Suppressor macrophage treated with lipopolysaccharide for 4 hours (primary cell): Measurements from ENCODE around the gene GTF3C4.
"Not testable (repeated sequence)": the region's sequence is repeated elsewhere in the genome, so short reads cannot be mapped to it uniquely, and the experiment has no call there.

Source experiments
- DNase-seq: peaks from one replicate; pipeline ENCODE4 v3.0.0-alpha.2; 2020

The GTF3C4 gene

DNA sequence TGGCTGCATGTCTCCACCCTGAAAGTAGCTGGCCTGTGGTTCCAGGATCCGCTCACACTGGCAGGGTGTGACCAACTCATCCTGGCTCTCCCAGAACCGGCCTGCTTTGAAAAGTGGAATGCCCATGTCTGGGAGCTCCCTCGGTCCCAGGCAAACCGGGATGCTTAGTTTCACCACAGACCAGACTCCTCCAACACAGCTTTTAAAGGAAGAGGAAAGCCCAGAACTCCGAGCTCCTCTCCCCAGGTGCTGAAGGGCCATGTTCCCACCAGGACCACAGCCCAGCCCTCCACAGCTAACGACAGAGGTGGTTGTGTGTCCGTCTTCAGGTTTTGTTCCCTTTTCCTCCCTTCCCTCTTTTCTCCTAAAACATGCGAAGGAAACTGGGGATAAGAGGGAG, 38.0 kb downstream of the GTF3C4 start:
- DNase-seq = no peak

GRCh38 chr9:132708769-132709430, 38.6 kb downstream of the GTF3C4 start:
- no peak for DNase-seq

GRCh38 chr9:132710333-132710732, 40.1 kb downstream of the GTF3C4 start:
- DNase-seq = no peak

- not testable (repeated sequence) for DNase-seq
Observed at GRCh38 chr9:132711152-132711551, 40.9 kb downstream of the GTF3C4 start.

- no peak for DNase-seq
Observed at GRCh38 chr9:132711846-132712245, 41.6 kb downstream of the GTF3C4 start.

GRCh38 chr9:132712753-132713152, 42.5 kb downstream of the GTF3C4 start:
- DNase-seq = no peak

DNA sequence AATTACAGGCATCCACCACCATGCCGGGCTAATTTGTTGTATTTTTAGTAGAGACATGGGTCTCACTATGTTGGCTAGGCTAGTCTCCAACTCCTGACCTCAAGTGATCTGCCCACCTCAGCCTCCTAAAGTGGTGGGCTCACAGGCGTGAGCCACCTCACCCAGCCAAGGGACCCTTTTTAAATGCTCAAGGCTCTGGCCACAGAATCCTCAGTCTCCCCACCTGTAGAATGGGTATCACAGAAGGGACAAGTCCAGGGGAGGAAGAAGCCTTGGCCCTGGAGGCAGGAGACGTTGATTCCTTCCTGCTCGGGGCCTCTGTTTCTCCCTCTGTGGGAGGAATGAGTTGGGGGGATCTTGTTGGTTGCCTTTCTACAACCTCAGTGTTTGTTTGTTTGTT, 45.7 kb downstream of the GTF3C4 start:
- DNase-seq = no peak

DNA sequence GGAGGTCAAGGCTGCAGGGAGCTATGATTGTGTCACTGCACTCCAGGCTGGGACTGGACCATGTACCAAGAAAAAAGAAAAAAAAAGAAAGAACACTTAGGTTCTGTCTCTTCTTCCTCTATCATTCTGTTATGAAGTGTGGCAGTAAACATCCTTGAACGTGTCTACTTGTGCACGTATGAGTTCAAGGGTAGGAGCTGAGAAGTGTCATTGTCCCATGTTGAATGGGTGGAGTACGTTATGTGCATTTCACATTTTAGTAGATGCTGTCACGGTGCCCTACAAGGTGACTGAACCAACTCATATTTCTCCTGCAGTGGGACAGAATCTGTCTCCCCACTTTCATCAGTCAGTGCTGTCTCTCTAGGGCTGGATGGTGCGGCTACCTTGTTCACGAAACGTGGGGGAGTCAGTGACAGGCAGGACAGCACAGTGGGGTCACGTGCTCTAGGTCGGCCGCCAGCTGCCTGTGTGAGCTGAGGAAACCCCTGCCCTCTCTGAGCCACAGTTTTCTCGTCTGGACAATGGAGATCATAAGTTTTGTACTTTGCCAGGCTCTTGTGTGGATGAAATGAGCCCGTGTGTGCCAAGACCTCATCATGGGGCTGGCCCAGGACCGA, 47.2 kb downstream of the GTF3C4 start:
- DNase-seq = no peak

- not testable (repeated sequence) for DNase-seq
Observed at GRCh38 chr9:132718381-132718928, 48.2 kb downstream of the GTF3C4 start.

GRCh38 chr9:132721661-132722060, 51.4 kb downstream of the GTF3C4 start:
- DNase-seq = no peak

DNA sequence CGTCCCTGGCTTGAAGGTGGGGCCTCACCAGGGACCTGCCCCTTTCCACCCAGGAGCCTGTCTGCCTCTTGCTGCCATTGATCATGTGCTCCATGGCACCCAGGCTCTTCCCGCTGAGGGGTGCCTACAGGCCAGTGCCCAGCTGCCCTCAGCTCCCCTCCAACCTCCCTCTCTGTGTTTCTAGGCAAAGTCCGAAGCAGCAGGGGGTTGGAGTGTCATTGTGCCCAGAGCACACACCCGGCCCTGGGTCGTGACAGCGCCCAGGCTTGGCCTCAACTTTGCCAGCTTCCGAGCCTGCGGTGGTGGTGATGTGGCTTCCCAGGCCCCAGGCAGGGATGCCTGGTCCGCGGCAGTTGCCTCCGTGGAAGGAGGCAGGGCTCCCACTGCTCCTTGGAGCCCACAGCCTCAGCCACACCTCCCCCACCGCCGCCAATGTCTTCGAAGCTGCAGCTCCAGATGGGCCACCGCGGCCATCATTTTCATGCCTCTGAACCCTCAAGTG, 52.4 kb downstream of the GTF3C4 start:
- DNase-seq = no peak

DNA sequence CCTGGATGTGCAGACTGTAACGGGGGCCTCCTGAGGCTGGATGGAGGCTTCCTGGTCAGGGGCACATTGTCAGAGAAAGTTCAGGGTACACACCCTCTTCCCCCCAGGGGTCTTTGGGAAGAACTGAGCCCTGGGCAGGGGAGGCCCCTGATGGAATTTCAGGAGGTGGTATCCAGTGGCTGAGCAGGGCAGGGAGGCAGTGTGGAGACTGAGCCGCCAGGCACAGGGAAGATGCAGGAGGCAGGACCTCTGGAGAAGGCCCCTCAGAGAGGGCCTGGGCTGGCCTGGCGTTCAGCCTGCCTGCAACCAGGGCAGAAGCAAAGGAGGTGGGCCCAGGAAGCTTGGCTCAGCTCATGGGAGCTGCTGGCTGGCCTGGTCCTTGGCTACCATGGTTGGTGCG, 53.5 kb downstream of the GTF3C4 start:
- no peak for DNase-seq

DNA sequence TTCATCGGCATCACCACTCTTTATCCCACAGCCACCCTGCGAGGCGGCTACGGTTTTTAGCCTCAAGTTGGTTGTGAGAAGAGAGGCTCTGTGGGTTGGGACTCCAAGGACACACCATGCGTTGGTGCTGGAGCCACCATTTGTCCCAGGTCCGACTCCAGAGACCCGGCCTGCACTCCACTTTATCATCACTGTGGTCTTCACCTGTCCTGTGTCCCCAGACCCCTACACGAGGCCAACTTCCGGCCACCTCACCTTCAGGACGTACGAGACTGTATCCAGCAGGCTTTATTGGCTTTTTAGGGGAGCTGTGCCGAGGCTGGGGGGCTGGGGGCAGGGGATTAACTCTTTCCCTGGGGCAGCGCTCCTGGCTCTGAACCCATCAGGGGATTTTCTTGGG, 55.0 kb downstream of the GTF3C4 start:
- no peak for DNase-seq

GRCh38 chr9:132726576-132727130, 56.4 kb downstream of the GTF3C4 start:
- peak; percentile 12 for DNase-seq

GRCh38 chr9:132728071-132728470, 57.8 kb downstream of the GTF3C4 start:
- no peak for DNase-seq

DNA sequence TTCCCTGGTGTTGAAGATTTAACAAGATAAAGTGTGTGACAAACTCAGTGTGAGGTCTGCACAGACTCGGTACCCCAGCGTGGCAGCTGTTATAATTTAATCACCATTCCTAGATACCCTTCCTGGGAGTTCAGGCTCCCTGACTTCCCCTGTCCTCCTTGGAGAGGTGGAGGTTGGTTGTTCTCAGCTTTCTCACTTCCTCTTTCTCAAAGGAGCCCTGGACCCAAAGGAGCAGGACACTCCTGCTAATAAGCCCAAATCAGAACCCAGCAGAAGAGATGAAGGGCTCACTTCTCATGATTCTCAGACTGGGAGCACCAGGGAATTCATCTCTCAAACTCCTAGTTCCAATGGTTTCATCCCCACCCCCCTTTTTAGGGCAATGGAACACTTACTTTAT, 58.2 kb downstream of the GTF3C4 start:
- DNase-seq = no peak

DNA sequence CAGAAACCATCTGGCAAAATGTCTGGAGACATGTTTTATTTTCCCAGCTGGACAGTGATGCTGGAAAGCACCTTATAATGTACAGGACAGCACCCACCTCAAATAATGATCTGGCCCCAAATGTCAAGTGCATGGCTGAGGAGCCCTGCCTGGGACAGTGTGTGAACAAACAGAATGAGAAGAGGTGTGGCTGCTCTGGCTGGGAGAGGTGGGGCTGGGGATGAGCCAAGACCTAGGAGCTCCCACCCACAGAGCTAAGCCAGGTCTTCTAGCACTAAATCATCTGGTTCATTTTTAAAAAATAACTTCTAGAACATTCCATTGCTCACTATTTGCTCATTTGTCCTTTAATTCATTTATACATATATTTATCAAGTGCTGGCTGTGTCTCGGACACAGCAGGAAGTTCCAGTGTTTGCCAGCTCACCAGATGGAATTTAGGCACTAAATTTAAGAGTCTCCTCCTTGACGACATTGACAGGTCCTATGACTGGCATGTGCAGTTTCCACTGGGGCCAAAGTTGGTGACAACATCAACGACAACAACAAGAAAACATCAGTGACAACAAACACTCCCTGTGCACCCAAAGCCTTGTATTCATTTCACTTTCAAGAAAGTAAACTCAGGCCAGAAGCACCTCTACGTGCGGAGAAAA, 59.1 kb downstream of the GTF3C4 start:
- no peak for DNase-seq

DNA sequence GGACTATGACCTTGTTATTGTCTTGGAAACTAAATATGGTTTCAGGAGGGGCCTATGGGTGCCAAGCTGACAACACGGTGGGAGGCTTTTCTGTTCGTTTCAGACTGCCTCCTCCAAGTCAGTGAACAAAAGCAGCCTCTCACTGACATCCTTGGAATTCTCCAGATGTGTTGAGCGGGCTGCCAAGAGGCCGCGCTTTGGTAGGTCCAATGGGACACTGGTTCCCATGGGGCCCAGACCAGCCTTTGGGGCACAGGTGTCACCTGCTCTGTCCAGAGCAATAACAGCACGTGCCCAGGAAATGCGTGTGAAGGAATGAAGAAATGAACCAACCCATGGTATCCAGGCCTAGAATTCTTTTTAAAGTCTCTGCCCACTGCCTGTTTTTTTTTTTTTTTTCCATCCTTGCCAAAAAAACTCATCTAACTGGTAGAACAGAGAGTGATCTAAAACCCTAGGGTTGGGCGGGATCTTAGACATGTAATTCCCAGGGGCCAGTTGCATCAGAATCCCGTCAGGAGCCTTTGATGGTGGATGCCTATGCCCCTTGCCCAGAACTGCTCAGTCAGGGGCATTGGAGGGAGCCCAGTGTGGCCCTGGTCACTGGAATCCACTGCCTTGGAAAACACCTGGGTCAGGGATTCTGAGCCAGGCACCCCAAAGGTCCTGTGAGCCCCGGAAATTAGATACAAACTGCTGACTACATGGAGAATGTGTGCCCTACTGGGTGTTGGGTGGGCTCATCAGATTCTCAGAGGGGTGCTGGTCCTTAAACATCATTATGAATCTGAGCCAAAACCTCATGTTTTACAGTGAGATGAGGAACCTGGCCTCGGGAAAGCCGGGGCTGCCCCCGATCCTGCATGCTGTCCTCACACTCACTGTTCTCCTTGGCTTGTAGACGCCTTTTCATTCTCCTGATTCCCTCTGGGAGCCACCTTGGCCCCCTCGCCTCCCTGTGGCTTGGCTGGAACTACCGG, 60.1 kb downstream of the GTF3C4 start:
- DNase-seq = no peak

DNA sequence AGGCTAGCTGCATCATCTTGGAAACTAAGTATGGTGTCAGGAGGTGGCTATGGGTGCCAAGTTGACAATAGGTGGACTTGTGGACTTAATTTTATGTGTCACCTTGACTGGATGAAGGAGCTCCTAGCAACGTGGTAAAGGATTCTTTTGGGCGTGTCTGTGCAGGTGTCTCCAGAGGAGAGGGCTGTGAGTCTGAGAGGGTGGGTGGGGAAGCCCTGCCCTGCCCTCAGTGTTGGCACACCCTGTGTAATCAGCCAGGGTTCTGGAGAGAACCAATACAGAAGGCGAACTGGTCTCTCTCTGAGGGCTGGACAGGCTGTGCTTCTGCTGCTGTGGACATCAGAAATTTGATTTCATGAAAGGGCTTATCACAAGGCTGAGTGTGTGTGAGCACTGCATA, 61.0 kb downstream of the GTF3C4 start:
- DNase-seq = no peak

- no peak for DNase-seq
Observed at GRCh38 chr9:132732326-132733259, 62.3 kb downstream of the GTF3C4 start.

DNA sequence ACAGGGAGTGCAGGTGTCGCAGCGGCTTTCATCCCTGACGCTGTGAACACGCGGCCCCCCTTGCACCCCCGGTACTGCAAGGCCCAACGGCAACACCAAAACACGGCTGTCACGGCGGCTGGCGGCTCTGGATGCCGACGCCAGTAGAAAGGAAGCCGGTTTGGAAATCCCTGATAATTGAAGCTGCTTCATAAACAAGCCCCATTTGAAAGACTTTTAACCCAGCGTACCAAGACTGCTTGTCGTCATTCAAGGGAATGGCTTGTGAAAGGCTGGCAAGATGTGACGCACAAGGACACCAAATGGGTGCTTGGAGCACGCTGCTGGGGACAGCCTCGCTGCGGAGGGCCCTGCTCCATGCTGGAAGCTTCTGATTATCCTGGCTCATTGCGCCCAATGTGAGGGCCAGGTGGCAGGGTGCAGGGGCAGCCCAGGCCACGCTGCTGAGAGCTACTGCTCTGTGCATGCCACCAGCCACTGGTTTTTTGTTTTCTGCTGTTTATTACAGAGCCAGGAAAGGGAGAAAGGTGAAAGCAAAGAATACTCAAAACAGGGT, 63.1 kb downstream of the GTF3C4 start:
- DNase-seq = no peak
